Choroid plexus epithelial cell (primary cell): Measurements from ENCODE around the gene TPK1.
A peak's percentile ranks its signal among the peaks of the same experiment; 100 is the strongest.

Experiments used
- DNase-seq: peaks from one replicate; pipeline ENCODE4 v3.0.0-alpha.2; 2010; ENCODE audit warnings: low read depth
- H3K4me3 ChIP-seq: 2 replicates; pipeline ENCODE4 v1.5.1; 2011; ENCODE audit warnings: low read depth, mild to moderate bottlenecking, control low read depth, low read length, moderate library complexity
- TF ChIP-seq, protein P1 (sequence below): conservative IDR thresholded peaks from 2 replicates; pipeline ENCODE4 v1.5.1; 2011; ENCODE audit warnings: low read depth, mild to moderate bottlenecking, control low read depth, inconsistent platforms, low read length, moderate library complexity

The TPK1 gene

DNA sequence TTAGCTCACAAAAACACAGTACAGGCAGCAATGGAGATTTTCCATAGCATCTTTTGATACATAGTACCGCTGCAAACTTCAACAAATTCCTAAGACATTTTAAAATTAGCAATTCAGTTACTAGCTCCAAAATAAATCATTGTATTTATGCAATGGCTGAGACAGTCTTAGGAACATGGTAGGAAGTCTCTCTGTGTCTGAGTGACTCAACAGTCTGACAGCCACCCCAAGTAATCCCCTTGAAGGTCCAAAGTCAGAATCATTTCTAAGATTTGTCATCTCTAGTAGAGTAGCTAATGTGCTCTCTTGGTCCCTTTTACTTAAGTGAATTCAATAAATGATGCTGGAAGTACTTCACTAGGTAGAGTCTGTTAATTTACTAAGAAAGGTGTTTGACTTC lies 338.6 kb downstream of the TPK1 start:
- DNase-seq = no peak
- TF ChIP-seq, protein P1, sequence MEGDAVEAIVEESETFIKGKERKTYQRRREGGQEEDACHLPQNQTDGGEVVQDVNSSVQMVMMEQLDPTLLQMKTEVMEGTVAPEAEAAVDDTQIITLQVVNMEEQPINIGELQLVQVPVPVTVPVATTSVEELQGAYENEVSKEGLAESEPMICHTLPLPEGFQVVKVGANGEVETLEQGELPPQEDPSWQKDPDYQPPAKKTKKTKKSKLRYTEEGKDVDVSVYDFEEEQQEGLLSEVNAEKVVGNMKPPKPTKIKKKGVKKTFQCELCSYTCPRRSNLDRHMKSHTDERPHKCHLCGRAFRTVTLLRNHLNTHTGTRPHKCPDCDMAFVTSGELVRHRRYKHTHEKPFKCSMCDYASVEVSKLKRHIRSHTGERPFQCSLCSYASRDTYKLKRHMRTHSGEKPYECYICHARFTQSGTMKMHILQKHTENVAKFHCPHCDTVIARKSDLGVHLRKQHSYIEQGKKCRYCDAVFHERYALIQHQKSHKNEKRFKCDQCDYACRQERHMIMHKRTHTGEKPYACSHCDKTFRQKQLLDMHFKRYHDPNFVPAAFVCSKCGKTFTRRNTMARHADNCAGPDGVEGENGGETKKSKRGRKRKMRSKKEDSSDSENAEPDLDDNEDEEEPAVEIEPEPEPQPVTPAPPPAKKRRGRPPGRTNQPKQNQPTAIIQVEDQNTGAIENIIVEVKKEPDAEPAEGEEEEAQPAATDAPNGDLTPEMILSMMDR = no peak
- no peak overlapping the region for H3K4me3 ChIP-seq

DNA sequence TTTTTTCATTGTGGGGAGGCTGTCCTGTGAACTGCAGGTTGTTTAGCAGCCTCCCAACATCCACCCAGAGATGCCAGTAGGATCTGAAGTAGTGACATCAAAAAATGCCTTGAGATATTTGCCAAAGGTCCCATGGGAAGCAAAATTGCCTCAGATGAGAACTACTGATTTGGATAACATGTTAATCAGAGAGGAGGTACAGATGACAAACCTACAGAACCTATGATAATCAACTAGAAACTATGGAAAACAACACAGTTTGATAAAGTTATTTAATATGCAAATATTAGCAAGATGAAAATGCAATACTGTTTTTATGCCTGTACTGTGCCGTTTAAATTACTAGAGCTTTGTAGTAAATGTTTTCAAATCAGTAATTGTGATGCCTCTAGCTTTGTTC lies 341.5 kb downstream of the TPK1 start:
- no peak for DNase-seq
- TF ChIP-seq, protein P1 = no peak
- no peak overlapping the region for H3K4me3 ChIP-seq

DNA sequence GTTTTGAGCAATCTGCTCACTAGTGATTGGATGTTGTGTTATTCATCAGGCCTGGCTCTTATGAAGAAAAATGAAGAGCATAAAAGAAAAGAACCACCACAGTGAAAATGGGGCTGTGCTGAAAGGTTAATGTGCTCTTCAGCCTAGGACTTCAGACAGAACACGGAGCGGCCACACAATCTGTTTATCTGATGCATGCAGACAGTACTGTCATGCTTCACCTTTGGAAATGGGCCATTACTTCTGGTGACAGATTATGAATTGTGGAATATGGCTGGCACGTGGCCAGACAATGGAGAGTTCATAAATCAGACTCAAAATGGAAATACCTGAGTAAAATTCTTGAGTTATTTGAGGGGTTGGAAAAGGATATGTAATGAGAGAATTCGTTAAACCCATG lies 346.3 kb downstream of the TPK1 start:
- TF ChIP-seq, protein P1 = no peak
- DNase-seq = no peak
- H3K4me3 ChIP-seq = no peak overlapping the region

DNA sequence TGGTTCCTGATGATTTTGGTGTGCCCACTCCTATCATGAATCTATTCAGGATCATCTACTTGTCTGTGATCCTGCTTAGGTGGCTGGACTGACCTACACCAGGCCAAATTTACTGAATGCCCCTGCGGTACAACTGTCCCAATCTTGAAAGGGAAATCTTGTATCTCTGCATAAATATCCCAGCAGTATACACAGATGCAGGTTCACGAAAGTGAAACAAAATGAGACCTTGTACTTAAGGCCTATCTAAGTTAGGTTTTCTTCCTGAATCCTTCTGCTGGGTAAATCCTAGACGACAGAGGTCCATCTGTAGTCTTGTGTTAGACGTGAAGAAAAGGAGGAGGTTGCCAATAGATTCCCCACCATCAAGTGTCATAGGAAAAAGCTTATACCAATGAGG lies 346.9 kb downstream of the TPK1 start:
- TF ChIP-seq, protein P1 = no peak
- DNase-seq = no peak
- H3K4me3 ChIP-seq = no peak overlapping the region

DNA sequence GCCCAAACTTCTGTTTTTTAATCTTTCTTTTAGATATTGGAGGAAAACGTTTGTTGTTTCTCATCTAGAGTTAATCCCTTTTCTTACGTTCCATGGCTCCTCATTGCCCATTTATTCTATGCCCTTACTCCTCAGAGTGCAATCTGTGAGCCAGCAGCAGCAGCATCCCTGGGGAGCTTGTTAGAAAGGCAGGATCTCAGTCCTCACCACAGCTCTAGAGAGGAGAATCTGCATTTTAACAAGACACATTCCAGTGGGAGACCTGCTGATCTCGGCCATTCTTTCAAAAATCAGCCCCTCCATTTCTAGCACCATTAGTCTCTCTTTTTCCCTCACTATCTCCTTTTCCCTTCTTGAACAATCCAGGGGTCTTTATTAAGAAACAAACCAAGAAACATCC lies 348.0 kb downstream of the TPK1 start:
- TF ChIP-seq, protein P1 = no peak
- no peak overlapping the region for H3K4me3 ChIP-seq
- DNase-seq = peak; percentile 6

DNA sequence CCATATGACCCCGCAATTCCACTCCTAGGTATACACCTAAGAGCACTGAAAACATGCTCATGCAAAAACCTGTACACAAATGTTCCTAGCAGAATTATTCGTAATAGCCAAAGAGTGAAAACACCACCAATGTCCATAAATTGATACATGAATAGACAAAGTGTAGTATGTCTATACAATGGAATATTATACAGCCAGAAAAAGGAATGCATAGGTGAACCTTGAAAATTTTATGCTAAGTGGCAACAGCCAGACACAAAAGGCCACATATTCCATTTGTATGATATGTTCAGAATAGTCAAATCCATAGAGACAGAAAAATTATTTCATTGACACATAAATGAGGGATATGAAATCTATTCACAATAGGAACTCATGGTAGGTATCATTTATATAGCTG lies 351.4 kb downstream of the TPK1 start:
- DNase-seq = no peak
- TF ChIP-seq, protein P1 = no peak
- no peak overlapping the region for H3K4me3 ChIP-seq

DNA sequence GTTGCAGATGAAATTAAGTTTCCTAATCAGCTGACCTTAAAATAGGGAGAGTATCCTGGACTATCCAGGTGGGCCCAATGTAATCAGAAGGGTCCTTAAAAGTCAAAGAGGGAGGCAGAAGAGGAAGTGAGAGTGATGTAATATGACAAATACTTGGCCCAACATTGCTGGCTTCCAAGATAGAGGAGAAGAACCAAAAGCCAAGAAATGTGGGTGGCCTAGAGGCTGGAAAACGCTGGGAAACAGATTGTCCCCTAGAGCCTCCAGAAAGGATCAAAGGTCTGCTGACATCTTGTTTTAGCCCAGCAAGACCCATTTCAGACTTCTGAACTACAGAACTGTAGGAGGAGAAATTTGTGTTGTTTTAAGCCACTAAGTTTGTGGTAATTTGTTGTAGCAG lies 352.7 kb downstream of the TPK1 start:
- no peak overlapping the region for H3K4me3 ChIP-seq
- TF ChIP-seq, protein P1 = no peak
- no peak for DNase-seq
